HEK293 (cell line): Measurements from ENCODE around the gene IKZF1.

Source experiments
- CTCF ChIA-PET: fragments of 350-600 bp; formaldehyde crosslinking; extraction: SDS; loops from one replicate; lab custom pipeline; 2021; ENCODE audit warnings: antibody characterized with exemption; lab: Yijun Ruan, JAX
- POLR2A ChIA-PET: fragments of 300-600 bp; formaldehyde crosslinking; extraction: SDS; loops from one replicate; lab custom pipeline; 2020; ENCODE audit warnings: antibody characterized with exemption, inconsistent platforms; lab: Yijun Ruan, JAX
- H3K27ac ChIP-seq: fragments of 200-500 bp; sonication (Bioruptor generic); 2 replicates; pipeline ENCODE4 v1.5.1; 2014; ENCODE audit warnings: low read depth, low read length, control low read depth, inconsistent platforms; ENCODE audit errors: extremely low read depth
- H3K36me3 ChIP-seq, 2 experiments: fragments of 200-500 bp in 1 of 2; sonication (Bioruptor generic) in 1 of 2; 1 replicate in 1 of 2; 2 replicates in 1 of 2; pipeline ENCODE4 v1.5.1; 2014 to 2017; ENCODE audit warnings: inconsistent platforms in 2 of 2, low read length in 2 of 2; ENCODE audit not compliant: control insufficient read depth in 2 of 2, insufficient read depth in 1 of 2
- H3K4me1 ChIP-seq: fragments of 200-500 bp; sonication (Bioruptor generic); 2 replicates; pipeline ENCODE4 v1.5.1; 2014; ENCODE audit warnings: mild to moderate bottlenecking, low read length, inconsistent platforms; ENCODE audit not compliant: control insufficient read depth, insufficient read depth
- H3K4me3 ChIP-seq: 2 replicates; pipeline ENCODE4 v1.5.1; 2011; ENCODE audit warnings: low read depth, mild to moderate bottlenecking, control low read depth, low read length, moderate library complexity
- H3K9me3 ChIP-seq: fragments of 200-500 bp; sonication (Bioruptor generic); 2 replicates; pipeline ENCODE4 v1.5.1; 2014; ENCODE audit warnings: low read depth, low read length, inconsistent platforms; ENCODE audit not compliant: control insufficient read depth, insufficient read depth
- EGR2 ChIP-seq: fragments of 450-650 bp; formaldehyde crosslinking; IDR thresholded peaks from 2 replicates; pipeline ENCODE4 v1.5.1; 2016; ENCODE audit warnings: low read depth, missing biosample characterization, missing genetic modification characterization
- GFI1B ChIP-seq: fragments of 450-650 bp; formaldehyde crosslinking; IDR thresholded peaks from 2 replicates; pipeline ENCODE4 v1.5.1; 2016; ENCODE audit warnings: missing biosample characterization, missing genetic modification characterization
- GLI2 ChIP-seq: fragments of 450-650 bp; formaldehyde crosslinking; IDR thresholded peaks from 2 replicates; pipeline ENCODE4; 2017; ENCODE audit warnings: missing biosample characterization, missing genetic modification characterization, low read depth, borderline replicate concordance
- GLIS1 ChIP-seq: fragments of 450-650 bp; formaldehyde crosslinking; IDR thresholded peaks from 2 replicates; pipeline ENCODE4 v1.5.1; 2016; ENCODE audit warnings: missing biosample characterization, missing genetic modification characterization
- KLF10 ChIP-seq: fragments of 450-650 bp; IDR thresholded peaks from 2 replicates; pipeline ENCODE4 v1.5.1; 2018; ENCODE audit warnings: missing biosample characterization, mild to moderate bottlenecking, missing genetic modification characterization
- KLF8 ChIP-seq: fragments of 450-650 bp; formaldehyde crosslinking; IDR thresholded peaks from 2 replicates; pipeline ENCODE4 v1.5.1; 2016; ENCODE audit warnings: missing biosample characterization, missing genetic modification characterization
- REPIN1 ChIP-seq: fragments of 450-650 bp; formaldehyde crosslinking; IDR thresholded peaks from 2 replicates; pipeline ENCODE4 v1.5.1; 2017; ENCODE audit warnings: missing biosample characterization, missing genetic modification characterization, low read depth
- SCRT2 ChIP-seq: fragments of 450-650 bp; formaldehyde crosslinking; IDR thresholded peaks from 2 replicates; pipeline ENCODE4 v1.5.1; 2016; ENCODE audit warnings: missing biosample characterization, missing genetic modification characterization
- WT1 ChIP-seq: fragments of 450-650 bp; formaldehyde crosslinking; IDR thresholded peaks from 2 replicates; pipeline ENCODE4 v1.5.1; 2016; ENCODE audit warnings: missing biosample characterization, missing genetic modification characterization
- ZBTB7A ChIP-seq: fragments of 450-650 bp; formaldehyde crosslinking; IDR thresholded peaks from 2 replicates; pipeline ENCODE4 v1.5.1; 2016; ENCODE audit warnings: low read depth, missing biosample characterization, missing genetic modification characterization
- ZEB2 ChIP-seq: fragments of 450-650 bp; formaldehyde crosslinking; IDR thresholded peaks from 2 replicates; pipeline ENCODE4 v1.5.1; 2016; ENCODE audit warnings: missing biosample characterization, missing genetic modification characterization
- ZNF121 ChIP-seq: fragments of 450-650 bp; formaldehyde crosslinking; IDR thresholded peaks from 2 replicates; pipeline ENCODE4 v1.5.1; 2016; ENCODE audit warnings: missing biosample characterization, missing genetic modification characterization
- ZNF155 ChIP-seq: fragments of 450-650 bp; formaldehyde crosslinking; IDR thresholded peaks from 2 replicates; pipeline ENCODE4 v1.5.1; 2016; ENCODE audit warnings: missing biosample characterization, missing genetic modification characterization
- ZNF174 ChIP-seq: fragments of 450-650 bp; formaldehyde crosslinking; IDR thresholded peaks from 2 replicates; pipeline ENCODE4 v1.5.0; 2017; ENCODE audit warnings: missing biosample characterization, mild to moderate bottlenecking, missing genetic modification characterization
- ZNF274 ChIP-seq, 2 experiments: fragments of 200-500 bp in 1 of 2; fragments of 450-650 bp in 1 of 2; sonication (Bioruptor generic) in 1 of 2; formaldehyde crosslinking in 1 of 2; IDR thresholded peaks; 2 replicates each; pipeline versions ENCODE4 v1.5.1 to v1.6.1; 2014 to 2016; ENCODE audit warnings: borderline replicate concordance in 1 of 2, inconsistent platforms in 1 of 2, low read length in 1 of 2, missing biosample characterization in 1 of 2, missing genetic modification characterization in 1 of 2
- ZNF292 ChIP-seq: fragments of 450-650 bp; formaldehyde crosslinking; IDR thresholded peaks from 2 replicates; pipeline ENCODE4 v1.5.1; 2016; ENCODE audit warnings: low read depth, missing biosample characterization, missing genetic modification characterization, borderline replicate concordance
- ZNF302 ChIP-seq: fragments of 450-650 bp; formaldehyde crosslinking; IDR thresholded peaks from 2 replicates; pipeline ENCODE4 v1.5.1; 2016; ENCODE audit warnings: missing biosample characterization, missing genetic modification characterization, low read depth
- ZNF362 ChIP-seq: fragments of 450-650 bp; formaldehyde crosslinking; IDR thresholded peaks from 2 replicates; pipeline ENCODE4 v1.5.1; 2016; ENCODE audit warnings: missing biosample characterization, missing genetic modification characterization
- ZNF488 ChIP-seq: fragments of 450-650 bp; formaldehyde crosslinking; IDR thresholded peaks from 2 replicates; pipeline ENCODE4 v1.5.1; 2016; ENCODE audit warnings: missing biosample characterization, missing genetic modification characterization
- ZNF510 ChIP-seq: fragments of 450-650 bp; formaldehyde crosslinking; IDR thresholded peaks from 2 replicates; pipeline ENCODE4 v1.5.1; 2018; ENCODE audit warnings: mild to moderate bottlenecking, missing genetic modification characterization, missing biosample characterization; ENCODE audit not compliant: insufficient replicate concordance
- ZNF555 ChIP-seq: fragments of 450-650 bp; formaldehyde crosslinking; conservative IDR thresholded peaks from 2 replicates; pipeline ENCODE4 v1.5.1; 2017; ENCODE audit warnings: missing biosample characterization, mild to moderate bottlenecking, missing genetic modification characterization, inconsistent platforms
- ZNF571 ChIP-seq: fragments of 450-650 bp; formaldehyde crosslinking; IDR thresholded peaks from 2 replicates; pipeline ENCODE4 v1.5.0; 2017; ENCODE audit warnings: missing biosample characterization, missing genetic modification characterization
- ZNF677 ChIP-seq: fragments of 450-650 bp; IDR thresholded peaks from 2 replicates; pipeline ENCODE4 v1.5.0; 2018; ENCODE audit warnings: missing biosample characterization, mild to moderate bottlenecking, missing genetic modification characterization, moderate library complexity
- ZNF747 ChIP-seq: fragments of 450-650 bp; formaldehyde crosslinking; IDR thresholded peaks from 2 replicates; pipeline ENCODE4 v1.5.1; 2016; ENCODE audit warnings: missing biosample characterization, missing genetic modification characterization
- ZNF777 ChIP-seq: fragments of 450-650 bp; formaldehyde crosslinking; IDR thresholded peaks from 2 replicates; pipeline ENCODE4 v1.5.1; 2017; ENCODE audit warnings: missing biosample characterization, missing genetic modification characterization, borderline replicate concordance
- ZSCAN4 ChIP-seq: fragments of 450-650 bp; formaldehyde crosslinking; IDR thresholded peaks from 2 replicates; pipeline ENCODE4 v1.5.1; 2017; ENCODE audit warnings: missing biosample characterization, missing genetic modification characterization

IKZF1 gene

GRCh38 chr7:50404392-50404791 is 99.9 kb downstream of the IKZF1 start:
- no peaks in the 10 kb centered on the region for H3K4me1 ChIP-seq
- ChIA-PET POLR2A (no interaction called here), CTCF (interaction anchor here (0.6 to 2.1 kb wide), 2 partner anchors 14 to 262 kb away, joined by 4 to 6 read pairs; no protein-coding TSS in a partner anchor)
- no peak overlapping the region for H3K4me3 ChIP-seq
- TF ChIP-seq KLF8 (tag by site-specific recombination) (no peak), ZNF510 (tag by site-specific recombination) (no peak), ZNF777 (tag by site-specific recombination) (no peak), ZNF121 (tag by site-specific recombination) (no peak), ZNF302 (no peak), ZNF555 (no peak), ZNF174 (tag by site-specific recombination) (no peak), EGR2 (no peak), ZNF292 (tag by site-specific recombination) (no peak), ZNF571 (no peak), ZSCAN4 (tag by site-specific recombination) (no peak), GFI1B (tag by site-specific recombination) (no peak), REPIN1 (no peak), ZNF488 (tag by site-specific recombination) (no peak), GLI2 (tag by site-specific recombination) (no peak), ZNF155 (tag by site-specific recombination) (no peak)
- H3K9me3 ChIP-seq = no peaks in the 10 kb centered on the region
- no peak overlapping the region for H3K27ac ChIP-seq
- no peaks in the 10 kb centered on the region for H3K36me3 ChIP-seq

GRCh38 chr7:50405221-50405620 is 100.7 kb downstream of the IKZF1 start:
- POLR2A ChIA-PET = no interaction called here
- no peak overlapping the region for H3K27ac ChIP-seq
- TF ChIP-seq WT1 (tag by site-specific recombination) (no peak), KLF10 (tag by site-specific recombination) (no peak), ZNF362 (tag by site-specific recombination) (no peak), REPIN1 (no peak), SCRT2 (no peak), ZNF747 (tag by site-specific recombination) (no peak)

GRCh38 chr7:50406935-50407334 is 102.4 kb downstream of the IKZF1 start:
- CTCF ChIA-PET = interaction anchor here (0.6 to 0.7 kb wide), 2 partner anchors 594 to 754 kb away, joined by 3 to 5 read pairs; no protein-coding TSS in a partner anchor
- H3K9me3 ChIP-seq = no peaks in the 10 kb centered on the region
- H3K27ac ChIP-seq = no peak overlapping the region
- H3K36me3 ChIP-seq = no peaks in the 10 kb centered on the region
- TF ChIP-seq ZNF677 (tag by site-specific recombination) = no peak
- TF ChIP-seq GLIS1 (tag by site-specific recombination) = no peak
- no peak for TF ChIP-seq ZNF274 (IDR thresholded peaks at IDR 0.05; ENCODE audit: low read length)
- no peak for TF ChIP-seq ZNF274 (tag by site-specific recombination; IDR thresholded peaks at IDR 0.05; ENCODE audit: borderline replicate concordance)
- TF ChIP-seq ZBTB7A (tag by site-specific recombination) = no peak
- no peak for TF ChIP-seq ZEB2 (tag by site-specific recombination)
- POLR2A ChIA-PET = no interaction called here
- H3K4me1 ChIP-seq = no peaks in the 10 kb centered on the region
- H3K4me3 ChIP-seq = no peak overlapping the region

More at GRCh38 chr7:50405221-50405620, 100.7 kb downstream of the IKZF1 start:
- Histone ChIP-seq H3K4me1 (no peaks in the 10 kb centered on the region), H3K36me3 (no peaks in the 10 kb centered on the region), H3K9me3 (no peaks in the 10 kb centered on the region), H3K4me3 (no peak overlapping the region)
- CTCF ChIA-PET = interaction anchor here (0.6 kb wide), 2 partner anchors 24 to 262 kb away, joined by 3 to 4 read pairs; no protein-coding TSS in a partner anchor
